ENCODE data around the gene IGFBP6.
"Not testable (repeated sequence)": the region's sequence is repeated elsewhere in the genome, so short reads cannot be mapped to it uniquely, and the experiment has no call there.

DNA sequence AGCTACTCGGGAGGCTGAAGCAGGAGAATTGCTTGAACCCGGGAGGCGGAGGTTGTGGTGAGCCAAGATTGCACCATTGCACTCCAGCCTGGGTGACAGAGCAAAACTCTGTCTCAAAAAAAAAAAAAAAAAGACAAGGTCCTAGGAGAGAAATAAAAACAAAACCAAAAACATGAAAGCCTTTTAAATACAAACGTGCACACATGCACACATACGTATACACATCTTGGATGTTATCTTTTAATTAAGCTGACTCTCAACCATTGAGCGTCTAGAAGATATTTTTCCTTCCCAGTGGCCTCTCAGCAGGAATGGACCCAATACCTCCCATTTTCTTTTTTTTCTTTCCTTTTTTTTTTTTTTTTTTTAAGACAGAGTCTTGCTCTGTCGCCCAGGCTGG, 15.0 kb downstream of the IGFBP6 start:
- TF ChIP-seq POLR2A (IDR thresholded peaks at IDR 0.05; ENCODE audit: low read length); JUN (IDR thresholded peaks at IDR 0.05): not testable (repeated sequence)
- TF ChIP-seq, protein P1, sequence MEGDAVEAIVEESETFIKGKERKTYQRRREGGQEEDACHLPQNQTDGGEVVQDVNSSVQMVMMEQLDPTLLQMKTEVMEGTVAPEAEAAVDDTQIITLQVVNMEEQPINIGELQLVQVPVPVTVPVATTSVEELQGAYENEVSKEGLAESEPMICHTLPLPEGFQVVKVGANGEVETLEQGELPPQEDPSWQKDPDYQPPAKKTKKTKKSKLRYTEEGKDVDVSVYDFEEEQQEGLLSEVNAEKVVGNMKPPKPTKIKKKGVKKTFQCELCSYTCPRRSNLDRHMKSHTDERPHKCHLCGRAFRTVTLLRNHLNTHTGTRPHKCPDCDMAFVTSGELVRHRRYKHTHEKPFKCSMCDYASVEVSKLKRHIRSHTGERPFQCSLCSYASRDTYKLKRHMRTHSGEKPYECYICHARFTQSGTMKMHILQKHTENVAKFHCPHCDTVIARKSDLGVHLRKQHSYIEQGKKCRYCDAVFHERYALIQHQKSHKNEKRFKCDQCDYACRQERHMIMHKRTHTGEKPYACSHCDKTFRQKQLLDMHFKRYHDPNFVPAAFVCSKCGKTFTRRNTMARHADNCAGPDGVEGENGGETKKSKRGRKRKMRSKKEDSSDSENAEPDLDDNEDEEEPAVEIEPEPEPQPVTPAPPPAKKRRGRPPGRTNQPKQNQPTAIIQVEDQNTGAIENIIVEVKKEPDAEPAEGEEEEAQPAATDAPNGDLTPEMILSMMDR (IDR thresholded peaks at IDR 0.05): not testable (repeated sequence)

Measured in A549 (cell line).